HG03045 (cell line): Measurements from ENCODE around the gene FAM156B.
"Not testable (repeated sequence)": the region's sequence is repeated elsewhere in the genome, so short reads cannot be mapped to it uniquely, and the experiment has no call there.

ENCODE experiments used
- ATAC-seq: cut with Tn5 transposase; IDR thresholded peaks from one replicate; pipeline ENCODE4 v1.9.1; 2021; ENCODE audit warnings: mild to moderate bottlenecking, moderate library complexity; ENCODE audit not compliant: unreplicated experiment

The FAM156B gene, protein sequence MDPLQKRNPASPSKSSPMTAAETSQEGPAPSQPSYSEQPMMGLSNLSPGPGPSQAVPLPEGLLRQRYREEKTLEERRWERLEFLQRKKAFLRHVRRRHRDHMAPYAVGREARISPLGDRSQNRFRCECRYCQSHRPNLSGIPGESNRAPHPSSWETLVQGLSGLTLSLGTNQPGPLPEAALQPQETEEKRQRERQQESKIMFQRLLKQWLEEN

GRCh38 chrX:52896855-52897709, at the start of gene FAM156B:
Gene FAM156B, plus strand, starts transcription at chrX:52897330. Its CDS starts 9,896 bp downstream, at chrX:52907226.
- ATAC-seq, result peak; percentile 87

DNA sequence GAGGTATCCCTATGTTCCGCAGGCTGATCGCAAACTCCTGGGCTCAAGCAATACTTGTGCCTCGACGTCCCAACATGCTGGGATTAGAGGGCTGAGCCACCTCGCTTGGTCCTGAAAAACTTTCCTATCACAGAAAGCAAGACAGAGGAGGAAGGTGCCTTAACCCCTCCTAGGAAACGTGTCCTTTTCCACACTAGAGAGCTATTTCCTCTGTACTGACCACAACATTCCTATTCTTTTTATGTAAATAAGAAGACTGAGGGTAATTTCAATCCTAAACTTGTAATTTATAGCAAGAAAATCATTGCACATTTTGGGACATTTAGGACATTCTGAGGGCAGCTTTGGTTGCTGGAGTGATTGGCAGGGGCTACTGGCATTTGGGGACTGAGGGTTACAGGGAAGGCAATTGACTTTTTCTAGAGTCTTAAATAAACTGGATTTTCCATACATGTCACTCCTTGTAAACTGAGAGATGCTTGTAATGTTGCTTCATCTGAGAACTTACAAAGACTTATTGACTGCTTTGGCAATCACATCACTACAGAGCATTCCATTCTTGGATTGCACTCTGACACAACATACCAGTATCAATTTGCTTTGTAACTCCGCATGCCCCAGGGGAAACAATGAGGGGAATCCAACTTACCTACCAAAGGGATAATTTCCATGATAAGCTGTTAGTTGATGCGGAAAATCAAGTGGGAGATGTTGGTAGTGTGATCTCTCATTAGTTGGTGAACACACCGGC, 44.8 kb upstream of the FAM156B start:
- ATAC-seq, result no peak

DNA sequence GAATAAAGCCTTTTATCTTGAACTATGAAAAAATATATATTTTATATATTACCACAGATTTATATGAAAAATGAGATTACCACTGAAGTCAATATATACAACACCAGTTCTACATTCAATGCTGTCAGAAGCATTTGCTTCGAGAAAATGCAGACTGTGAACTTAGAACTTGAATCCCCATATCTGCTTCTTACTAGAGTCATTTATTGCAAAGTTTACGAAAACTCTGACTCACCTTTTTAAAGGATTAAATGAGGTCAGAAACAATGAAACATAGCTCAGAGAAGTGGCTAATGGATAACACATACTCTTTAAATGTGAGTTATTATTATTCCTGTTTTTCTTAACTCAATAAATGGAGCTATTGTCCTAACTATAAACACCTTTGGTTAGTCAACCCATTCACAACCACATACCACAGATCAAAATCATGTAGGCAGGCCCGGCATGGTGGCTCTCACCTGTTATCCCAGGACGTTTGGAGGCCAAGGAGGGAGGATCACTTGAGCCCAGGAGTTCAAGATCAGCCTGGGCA, 40.1 kb upstream of the FAM156B start:
- not testable (repeated sequence) for ATAC-seq

GRCh38 chrX:52865343-52865998, 31.7 kb upstream of the FAM156B start:
- ATAC-seq, result no peak

- ATAC-seq, result no peak
These were observed 29.4 kb upstream of the FAM156B start, which contains the start of gene XAGE3 for GRCh38 chrX:52867610-52868348. Gene XAGE3, minus strand, starts transcription at chrX:52868083. Its CDS starts 950 bp downstream, at chrX:52867133.

DNA sequence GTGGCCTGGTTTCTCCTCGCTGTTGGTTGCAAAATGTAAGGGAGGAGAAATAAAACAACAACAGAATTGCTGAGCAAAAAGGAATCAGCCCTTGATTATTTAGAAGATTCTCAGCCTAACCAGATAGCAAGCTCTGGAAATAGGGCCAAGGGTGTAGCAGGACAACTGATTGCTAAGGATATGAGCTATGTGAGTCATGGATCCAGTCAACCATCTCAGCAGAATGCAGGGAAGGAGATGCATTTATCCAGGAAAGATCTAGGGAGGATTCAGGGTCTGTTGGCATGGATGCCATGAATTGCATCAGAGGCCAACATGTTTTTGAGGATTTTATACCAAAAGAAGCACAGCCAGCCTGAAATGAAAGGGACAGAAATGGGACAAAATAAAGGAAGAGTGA, 27.1 kb upstream of the FAM156B start:
- no peak for ATAC-seq

GRCh38 chrX:52873825-52874224, 23.3 kb upstream of the FAM156B start:
- ATAC-seq, result not testable (repeated sequence)

GRCh38 chrX:52874661-52875060, 22.5 kb upstream of the FAM156B start:
- ATAC-seq, result no peak

- ATAC-seq, result not testable (repeated sequence)
These were observed 21.7 kb upstream of the FAM156B start for GRCh38 chrX:52875436-52875835.

DNA sequence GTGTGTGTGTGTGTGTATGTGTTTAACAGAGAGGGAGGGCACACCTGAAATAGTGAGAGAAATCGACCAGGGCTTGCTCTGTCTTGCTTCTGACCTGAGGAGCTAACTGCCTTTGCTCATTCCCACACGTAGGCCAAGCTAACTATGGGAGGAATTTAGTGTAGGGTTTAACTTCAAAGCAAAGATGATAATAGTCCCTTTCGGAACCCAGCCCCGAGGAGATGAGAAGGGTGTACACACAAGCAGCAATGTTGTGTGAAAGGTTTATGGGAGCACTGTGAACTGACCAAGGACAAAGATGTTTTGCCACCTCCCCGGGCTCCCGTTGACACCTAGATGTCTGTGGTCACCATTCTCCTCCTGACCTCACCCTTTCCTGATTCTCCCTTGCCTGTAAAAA, 20.7 kb upstream of the FAM156B start:
- not testable (repeated sequence) for ATAC-seq

DNA sequence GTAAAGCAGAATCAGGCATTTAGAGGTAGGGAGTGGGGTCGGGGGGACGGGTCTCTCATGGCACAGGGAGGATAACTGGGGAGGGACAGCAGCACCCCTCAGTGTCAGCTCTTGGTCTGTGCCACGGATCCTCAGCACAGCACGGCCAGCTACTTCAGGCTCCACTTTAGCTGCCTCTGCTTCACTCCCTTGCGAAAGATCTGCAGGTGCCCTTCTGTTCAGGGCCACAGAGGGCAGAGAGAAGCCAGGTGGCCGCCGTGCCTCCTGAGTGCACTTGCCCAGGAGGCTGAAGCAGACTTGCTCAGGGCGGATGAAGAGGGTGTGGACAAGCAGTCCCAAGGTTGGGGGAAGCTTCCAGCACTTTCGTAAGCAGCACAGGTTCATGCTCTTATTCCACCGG, 9.7 kb upstream of the FAM156B start:
- not testable (repeated sequence) for ATAC-seq

DNA sequence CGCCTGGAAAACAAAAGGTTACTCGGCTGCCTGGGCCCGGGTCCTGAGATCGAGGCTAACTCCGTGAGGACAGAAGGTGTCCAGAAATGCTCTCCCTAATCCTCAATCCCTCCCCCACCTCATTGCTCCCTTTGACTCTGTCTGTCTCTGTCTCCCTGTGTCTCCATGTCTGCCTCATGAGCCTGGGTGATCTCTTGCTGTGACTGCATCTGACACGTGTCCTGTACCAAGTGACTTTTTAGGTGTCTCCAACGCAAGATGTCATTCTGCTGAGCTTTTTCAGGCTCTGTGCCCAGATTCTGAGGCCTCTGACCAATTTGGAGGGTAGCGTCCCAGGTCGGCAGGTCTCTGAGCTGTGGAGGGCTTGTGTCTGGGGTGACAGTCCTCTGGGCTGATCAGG, 9.0 kb upstream of the FAM156B start:
- not testable (repeated sequence) for ATAC-seq

- peak; percentile 19 for ATAC-seq
These were observed 692 bp upstream of the FAM156B start for GRCh38 chrX:52896438-52896837.

GRCh38 chrX:52905531-52905930, 8.4 kb downstream of the FAM156B start:
- ATAC-seq, result not testable (repeated sequence)

DNA sequence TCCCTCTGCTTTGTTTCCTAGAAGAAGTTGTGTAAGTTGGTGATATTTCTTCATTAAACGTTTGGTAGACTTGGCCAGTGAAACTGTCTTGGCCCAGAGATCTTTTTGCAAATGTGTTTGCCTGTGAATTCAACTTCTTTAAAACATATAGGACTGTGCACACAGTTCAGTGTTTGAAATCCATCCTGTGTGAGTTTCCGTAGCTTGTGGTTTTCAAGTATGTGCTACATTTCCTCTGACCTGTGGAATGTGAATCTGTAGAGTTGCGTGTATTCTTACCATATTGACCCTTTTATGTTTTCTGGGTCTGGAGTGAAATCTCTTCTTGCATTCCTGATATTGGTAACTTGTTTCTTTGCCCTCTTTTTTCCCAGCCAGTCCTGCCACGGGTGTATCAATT, 8.9 kb downstream of the FAM156B start:
- ATAC-seq, result not testable (repeated sequence)

DNA sequence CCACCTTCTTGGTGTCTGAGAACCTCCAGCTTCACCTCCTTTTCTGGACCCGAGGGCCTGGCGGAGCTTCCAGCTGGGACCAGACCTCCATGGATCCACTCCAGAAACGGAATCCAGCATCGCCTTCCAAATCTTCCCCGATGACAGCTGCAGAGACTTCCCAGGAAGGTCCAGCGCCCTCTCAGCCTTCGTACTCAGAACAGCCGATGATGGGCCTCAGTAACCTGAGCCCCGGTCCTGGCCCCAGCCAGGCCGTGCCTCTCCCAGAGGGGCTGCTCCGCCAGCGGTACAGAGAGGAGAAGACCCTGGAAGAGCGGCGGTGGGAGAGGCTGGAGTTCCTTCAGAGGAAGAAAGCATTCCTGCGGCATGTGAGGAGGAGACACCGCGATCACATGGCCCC, 10.0 kb downstream of the FAM156B start:
- ATAC-seq, result not testable (repeated sequence)

GRCh38 chrX:52907900-52908299, 10.8 kb downstream of the FAM156B start:
- ATAC-seq, result not testable (repeated sequence)

DNA sequence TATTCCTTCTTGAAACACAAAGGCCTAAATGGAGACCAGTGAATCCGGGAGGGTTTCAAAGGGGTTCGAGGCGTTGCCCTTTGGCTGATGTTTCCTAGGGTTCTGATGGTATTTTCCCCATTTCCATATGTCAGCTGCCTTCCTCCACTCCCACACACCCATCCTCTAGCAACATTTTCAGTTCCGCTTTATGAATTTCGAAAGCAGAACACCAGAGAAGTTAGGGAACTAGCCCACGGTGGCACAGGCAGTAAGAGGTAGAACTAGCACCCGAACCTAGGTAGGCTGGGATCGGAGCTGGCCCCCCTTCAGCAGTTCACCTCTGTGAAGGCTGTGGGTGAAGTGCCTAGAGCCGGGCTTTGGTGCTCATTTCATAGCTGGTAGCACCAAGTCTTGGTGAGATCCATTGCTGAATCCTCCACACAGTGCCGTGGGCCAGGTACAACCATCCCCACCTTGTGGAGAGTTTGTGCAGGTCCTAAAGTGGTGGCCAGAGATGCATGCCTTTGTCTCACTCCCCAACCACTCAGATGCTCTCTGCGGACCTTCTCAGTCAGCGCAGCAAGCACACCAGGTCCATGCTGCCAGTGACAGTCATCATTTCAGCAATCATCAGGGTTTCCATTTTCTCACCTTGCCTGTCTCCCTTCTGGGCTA, 12.3 kb downstream of the FAM156B start:
- ATAC-seq, result not testable (repeated sequence)

DNA sequence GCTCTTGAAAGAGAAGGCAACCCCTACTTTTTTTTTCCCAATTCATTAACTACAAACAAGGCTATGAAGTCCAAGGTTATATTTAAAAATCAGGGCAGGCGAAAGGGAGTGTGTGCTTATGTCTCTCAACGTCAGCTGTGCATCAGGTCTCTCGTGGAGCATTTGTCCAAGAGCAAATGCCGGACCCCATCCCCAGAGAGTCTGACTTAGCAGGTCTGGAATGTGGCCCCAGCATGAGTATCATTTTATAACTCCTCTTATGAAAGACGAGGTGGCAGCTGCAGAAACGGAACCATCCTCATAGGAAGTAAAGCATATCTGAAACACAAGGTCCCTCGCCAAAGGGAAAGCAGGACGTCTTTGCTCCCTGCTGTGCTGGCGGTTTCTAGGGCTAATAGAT, 16.6 kb downstream of the FAM156B start:
- ATAC-seq, result not testable (repeated sequence)
